ENCODE measurements around the gene RBM8A.
A peak's percentile ranks its signal among the peaks of the same experiment; 100 is the strongest.

RBM8A gene

DNA sequence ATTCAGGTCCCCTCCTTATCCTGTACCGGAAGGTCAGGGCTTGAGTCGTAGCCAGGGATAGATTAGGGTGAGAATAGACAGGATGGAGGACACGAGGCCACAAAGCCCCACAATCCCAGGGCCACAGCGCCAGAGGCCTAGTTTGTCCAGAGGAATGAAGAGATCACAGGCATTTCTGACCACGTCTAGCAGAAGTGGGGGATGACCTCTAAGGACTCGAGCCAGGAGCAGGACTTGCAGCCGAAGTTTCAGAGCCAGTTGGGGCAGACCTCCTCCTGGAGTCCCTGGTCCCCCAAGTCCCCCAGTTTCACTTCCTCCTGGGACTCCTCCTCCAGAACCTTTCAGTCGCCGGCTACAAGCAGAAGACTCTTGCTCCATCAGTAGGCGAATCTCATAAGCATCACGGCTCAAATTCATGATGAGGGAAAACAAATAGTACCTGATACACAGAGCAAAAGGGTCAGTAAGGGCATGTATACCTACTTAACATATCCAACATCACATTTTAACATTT is 15.1 kb downstream of the RBM8A start:
- no peak for DNase-seq

DNA sequence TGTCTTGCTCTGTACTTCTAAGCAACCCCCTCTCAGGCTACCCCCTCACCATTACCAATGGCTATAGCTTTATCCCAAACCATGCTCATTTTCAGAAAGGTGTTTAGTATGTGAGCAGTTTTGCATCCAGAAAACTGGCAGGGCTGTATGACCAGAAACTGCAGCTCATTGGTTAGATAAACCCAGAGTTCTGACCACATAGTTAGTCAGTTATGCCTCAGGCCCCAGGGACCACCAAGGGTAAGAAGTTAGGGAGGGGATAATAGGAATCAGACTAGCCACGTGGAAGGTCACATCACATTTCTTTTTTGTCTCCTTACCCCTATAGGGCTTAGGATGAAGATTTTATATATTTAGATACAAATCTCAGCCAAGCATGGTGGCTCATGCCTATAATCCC is 18.6 kb downstream of the RBM8A start:
- DNase-seq = no peak

DNA sequence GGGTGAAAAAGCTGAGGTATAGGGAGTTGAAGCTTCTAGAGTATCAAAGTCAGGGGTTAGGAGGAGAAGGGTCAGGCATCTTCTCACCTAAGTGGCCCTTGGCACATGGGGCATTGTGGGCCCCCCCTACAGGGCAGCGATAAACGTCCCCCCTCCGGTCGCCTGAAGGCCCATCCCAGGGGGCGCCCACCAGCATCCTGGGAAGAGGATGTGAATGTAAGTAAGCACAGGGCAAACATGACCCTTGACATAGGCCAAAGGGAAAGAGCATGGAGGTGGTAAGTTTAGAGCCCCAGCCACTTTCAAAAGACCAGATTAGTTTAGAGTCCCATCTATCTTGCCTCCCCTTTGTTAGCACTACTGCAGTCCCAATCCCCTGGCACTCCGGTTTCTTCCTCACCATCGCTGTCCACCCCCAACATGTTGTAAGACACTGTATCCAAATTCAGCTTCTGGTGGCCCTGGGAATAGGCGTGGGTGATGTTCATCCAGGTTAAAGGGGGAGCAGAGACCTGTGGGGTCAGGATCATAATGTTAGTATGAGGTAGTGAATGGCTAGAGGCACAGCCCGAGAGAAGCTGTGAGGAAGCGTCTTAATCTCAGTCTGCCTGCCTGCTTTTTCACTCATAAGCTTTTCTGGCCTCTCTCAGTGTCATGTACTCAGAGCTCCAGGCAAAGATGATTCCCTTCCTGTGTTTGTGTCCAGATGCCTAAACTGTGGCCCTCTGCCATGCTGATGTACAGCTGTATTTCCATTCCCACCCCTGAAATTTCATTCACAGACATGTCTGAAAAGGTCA is 20.1 kb downstream of the RBM8A start:
- DNase-seq = no peak

DNA sequence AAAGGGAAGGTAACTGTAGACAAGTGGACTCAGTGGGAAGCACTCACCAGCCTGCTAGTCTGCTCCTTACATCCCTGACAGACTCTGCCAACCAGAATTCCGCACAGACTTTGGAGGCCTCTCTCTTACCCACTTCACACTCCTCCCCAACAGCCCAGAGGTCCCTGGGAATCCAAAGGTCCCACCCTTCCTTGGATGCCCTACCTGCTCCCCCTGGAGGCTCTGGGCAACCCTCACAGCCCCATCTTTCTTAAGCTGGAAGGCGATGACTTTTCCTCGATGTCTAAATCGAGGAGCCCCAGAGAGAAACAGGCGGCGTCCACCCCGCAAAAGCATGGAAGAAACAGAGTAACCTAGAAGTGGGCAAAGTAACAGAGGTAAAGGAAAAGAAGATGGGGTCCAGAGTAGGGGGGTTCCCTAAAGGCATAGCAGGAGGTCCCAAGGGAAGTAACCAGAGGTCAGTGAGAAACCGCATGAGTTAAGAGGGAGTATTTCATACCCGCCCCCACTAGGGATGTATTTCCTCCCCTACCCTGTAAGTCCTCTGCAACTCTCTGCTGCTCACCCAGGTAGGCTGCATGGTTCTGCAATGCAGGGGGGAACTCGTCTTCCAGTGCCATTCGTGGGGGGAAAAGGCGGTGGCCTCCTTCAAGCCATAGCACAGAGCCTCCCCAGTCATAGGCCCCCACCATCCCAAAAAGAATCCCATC is 25.8 kb downstream of the RBM8A start:
- DNase-seq = no peak

DNA sequence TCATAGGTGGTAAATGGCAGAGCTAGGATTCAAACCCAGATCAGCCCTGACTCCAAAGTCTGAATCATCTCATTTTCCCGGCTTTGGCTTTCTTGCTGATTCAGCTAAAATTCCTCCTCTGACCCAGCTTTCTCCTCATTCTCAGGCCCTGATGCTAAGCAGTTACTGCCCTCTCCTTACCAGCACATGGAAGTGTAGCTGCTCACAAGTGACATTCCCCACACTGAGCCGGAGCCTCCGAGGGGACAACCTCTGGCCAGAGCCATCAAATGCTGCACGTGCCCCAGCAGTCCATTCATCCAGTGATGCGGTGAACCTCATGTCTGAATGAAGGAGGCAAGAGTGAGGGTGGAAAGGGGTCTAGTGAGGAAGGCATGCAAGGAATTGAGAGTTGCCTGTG is 28.5 kb downstream of the RBM8A start:
- no peak for DNase-seq

DNA sequence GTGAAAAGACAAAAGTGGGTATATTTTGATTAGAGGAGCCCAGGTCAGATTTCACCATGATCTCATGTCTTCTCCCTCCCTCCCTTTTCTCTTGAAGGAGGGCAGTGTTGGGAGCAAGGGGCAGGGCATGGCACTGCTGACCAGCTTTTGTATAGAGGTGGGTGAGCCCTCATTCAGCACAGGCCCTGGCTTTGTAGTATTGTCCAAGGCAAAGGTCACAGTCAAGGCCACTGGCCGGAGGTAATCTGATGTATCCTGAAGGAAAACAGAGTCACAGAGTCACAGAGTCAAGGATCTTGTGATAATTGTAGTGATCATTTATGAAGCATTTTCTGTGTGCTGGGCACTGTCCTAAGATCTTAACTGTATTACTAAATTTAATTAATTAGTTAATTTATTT is 29.3 kb downstream of the RBM8A start:
- no peak for DNase-seq

DNA sequence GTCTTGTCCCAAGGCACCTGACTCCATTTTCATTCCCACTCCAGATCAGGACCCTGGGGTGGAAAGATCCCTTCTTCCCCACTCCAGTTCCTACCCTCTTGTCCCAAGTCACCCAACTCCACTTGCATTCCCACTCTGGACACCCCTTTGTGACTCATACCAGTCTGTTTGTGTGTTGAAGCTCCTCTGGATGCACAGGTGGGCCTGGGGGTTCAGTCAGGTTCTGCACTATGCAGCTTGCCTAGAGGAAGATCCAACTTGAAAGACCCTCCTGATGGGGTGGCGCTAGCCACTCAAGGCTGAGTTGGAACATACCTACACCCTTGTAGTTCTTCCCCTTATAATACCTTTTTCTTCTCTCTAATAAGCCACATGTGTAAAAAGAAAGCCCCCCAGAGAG is 31.8 kb downstream of the RBM8A start:
- DNase-seq = no peak

DNA sequence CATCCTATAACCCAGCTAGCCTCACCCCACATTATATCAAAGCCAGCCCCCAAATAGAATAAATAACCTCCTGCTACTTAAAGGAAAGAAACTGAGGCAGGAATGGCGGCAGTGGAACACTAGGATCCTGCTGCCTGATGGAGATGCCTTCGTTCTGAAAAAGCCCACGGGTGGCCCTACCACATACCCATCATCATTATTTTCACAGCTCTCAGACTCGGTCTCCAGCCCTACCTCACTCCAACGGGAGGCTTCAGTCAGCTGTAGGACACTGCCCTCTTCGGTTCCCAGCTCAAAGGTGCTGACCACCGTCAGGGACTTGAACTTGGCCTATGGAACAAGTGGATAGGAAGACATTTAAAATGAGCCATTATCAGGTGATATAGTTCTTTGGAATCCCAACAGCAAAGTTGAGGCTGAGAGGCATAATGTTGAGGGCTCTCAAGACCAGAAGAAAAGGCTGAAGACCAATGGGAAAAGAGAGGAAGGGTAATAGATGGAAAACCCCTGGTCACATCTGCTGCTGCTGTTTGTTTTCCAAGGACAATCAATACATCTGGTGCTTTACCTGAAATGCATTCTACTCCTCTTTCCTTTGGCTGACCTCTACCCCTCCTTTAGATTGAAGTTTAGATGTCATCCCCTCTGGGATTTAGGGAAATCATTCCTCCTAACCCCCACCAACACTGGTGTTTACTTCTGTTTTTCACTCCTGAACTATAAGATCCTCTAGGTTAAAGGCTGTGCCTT is 33.8 kb downstream of the RBM8A start:
- DNase-seq = no peak

DNA sequence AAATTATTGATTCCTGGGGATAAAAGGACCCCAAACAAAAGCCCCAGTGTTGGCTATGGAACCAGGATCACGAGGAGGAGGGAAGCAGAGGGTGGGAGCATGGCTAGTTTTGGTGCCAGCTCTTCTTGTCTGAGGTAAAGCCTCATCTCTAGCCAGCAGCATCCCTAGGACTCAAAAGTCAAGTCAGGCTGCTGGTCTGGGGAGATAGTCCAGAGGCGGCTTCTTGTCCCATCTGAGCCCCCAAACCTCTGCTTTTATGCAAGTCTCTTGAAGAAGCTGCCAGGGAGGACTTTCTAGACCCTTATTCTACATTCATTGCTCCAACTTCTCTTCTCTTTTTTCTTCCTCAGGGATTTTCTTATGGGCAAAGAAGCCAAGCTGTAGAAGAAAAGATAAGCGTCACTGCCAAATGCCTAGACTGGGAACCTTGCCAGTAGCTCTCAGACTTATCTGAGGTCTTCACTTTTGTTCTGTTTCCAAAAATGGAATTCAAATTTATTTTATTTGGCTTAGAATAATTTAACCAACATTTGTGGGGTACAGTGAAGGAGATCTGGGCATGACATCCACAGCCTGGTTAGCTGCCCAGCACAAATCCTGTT is 34.7 kb downstream of the RBM8A start:
- no peak for DNase-seq

DNA sequence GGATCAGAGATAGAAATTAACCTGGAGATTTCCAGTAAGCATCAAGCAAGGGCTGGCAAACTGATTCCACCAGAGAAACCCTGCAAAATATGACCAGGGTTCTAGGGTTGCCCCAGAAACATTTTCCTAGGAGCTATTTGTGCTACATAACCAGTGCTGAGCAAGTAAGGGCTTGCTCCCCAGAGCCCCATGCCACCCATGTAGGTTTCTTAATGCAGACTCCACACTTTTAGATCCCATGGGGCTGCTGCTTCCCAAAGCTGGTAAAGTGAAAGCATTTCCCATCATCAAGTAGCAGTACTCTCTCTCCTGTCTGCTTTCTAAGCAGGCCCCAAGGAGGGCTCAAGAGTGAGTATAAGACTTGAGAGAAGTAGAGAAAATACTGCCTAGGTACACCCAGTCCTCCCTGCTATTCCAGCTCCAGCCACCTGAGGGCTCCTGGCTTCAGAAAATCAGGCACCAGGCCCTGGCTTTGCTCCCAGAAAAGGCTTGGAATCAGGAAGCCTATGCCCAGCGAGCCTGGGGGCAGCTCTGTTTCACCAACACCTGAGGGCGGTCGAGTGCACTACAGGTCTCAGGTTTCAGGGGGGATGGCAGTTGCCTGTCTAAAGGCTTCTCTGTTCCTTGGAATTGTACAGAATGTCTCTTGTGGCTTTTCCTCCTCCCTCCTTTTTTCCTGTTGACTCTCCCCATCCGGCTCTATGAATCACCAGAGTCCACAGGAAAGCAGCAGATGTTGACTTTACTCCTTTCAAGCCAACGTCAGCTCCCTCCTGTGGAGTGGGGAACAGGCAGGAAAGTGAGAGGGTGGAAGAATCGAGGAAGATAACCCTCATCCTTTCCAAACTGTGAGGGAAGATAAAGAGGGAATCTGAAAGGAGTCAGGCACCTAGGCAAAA is 35.4 kb downstream of the RBM8A start:
- peak; percentile 45 to 55 for DNase-seq

DNA sequence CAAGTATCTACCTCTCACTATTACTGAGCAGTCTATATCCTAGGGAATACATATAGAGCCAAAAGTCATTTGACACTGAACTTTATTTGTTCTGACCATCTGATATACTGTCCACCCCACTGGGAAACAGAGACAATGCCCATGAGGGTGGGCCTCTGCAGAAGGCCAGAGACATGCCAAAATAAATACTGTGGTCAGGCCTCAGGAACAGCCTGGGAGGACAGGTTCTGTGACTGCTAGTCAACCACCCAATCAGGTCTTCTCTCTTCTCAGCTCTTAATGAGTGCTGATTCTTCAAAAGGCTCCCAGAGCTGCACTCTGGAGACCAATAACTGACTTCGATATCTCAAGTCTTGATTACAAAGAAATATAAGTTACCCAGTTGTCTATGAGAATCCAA is 36.1 kb downstream of the RBM8A start:
- DNase-seq = no peak

DNA sequence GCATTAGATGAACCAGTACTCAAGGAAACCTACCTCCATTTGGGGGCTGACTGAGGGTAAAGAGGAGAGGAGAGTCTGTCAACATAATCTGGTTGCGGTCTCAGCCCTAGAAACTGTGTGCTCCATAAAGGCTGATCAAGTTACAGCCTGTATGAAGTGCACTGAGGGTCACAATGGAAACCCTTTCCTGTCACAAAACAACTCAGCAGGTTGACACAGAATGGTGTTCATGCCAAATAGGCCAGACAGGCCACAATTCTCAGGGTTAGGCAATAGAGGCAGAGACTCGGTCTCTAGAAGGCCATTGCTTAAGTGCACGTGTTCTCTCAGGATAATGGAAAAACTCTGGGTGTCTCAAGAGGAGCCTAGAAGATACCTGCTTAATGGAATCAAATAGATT is 37.6 kb downstream of the RBM8A start:
- DNase-seq = no peak

DNA sequence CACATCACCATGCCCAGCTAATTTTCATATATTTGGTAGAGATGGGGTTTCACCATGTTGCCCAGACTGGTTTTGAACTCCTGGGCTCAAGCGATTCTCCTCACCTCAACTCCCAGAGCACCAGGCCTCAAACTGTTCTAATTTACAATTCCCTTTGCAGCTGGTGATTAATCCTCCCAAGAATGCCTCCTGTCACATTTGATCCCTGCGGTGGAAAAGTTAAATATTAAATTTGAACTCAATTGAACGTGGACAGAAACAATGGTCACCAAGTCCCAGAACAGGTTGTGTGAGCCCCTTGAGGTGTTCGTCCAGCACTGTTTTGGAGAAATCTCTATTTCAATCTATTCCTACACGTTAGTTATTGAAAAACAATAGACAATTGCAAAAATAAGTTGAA is 39.7 kb downstream of the RBM8A start:
- DNase-seq = no peak

DNA sequence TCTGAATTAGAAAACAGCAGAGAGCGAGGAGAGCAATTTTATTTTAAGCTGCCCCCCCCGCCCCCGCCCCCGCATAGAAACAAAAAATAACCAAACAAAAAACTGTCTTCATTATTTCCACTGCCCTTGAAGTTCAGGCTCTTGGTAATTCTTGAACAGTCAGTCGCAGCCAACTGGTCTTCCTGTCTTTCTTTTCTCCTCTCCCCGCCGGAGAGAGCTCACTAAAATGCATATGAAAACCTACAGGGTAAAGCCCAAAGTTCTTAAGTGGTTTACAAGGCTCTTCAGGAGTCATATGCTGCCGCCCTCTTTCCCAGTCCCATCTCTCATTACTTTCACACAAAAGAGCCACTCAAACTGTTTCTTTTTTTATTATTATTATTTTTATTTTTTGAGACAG is 40.5 kb downstream of the RBM8A start:
- no peak for DNase-seq

DNA sequence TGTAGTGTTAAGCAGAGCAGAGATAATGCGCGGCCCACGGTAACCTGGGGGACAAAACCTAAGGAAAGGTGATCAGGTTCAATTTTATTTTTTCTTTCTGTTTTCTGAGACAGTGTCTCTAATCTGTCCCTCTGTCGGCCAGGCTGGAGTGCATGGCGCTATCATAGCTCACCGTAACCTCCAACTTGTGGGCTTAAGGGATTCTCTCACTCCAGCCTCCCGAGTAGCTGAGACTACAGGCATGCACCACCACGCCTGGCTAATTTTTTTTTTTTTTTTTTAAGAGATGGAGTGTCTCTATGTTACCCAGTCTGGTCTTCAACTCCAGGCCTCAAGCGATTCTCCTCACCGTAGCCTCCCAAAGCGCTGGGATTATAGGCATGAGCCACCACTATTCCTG is 40.9 kb downstream of the RBM8A start:
- DNase-seq = no peak

DNA sequence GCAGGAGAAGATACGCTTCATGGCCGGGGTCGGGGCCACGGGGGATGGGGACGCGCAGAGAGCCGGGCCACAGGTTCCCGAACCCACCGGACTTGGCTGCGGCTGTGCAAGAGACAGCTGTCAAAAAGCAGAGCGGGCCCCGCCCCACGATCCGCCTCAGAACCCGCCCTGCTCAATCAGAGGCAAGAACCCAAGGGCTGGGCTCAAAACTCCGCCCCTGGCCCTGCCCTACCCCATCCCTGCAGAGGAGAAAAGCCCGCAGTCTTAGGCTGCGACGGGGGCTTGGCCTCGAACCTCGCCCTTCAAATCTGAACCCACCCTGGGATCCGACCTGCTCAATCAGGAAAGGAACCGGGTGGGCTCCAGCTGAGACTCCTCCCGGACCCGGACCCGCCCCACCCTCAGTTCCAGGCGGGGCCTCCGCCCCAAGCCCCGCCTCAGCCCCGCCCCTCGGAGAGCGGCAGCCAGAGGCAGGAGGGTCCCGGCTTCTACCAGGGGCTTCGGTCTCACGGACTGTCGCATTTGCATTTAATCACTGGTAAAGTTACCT is 41.5 kb downstream of the RBM8A start, which contains the start of gene ANKRD35:
TSS of gene ANKRD35 (minus strand) at position 129 of the 550 bp plus-strand sequence. CDS start at position 21, 108 bp downstream.
- DNase-seq = peak; percentile 79 to 83

DNA sequence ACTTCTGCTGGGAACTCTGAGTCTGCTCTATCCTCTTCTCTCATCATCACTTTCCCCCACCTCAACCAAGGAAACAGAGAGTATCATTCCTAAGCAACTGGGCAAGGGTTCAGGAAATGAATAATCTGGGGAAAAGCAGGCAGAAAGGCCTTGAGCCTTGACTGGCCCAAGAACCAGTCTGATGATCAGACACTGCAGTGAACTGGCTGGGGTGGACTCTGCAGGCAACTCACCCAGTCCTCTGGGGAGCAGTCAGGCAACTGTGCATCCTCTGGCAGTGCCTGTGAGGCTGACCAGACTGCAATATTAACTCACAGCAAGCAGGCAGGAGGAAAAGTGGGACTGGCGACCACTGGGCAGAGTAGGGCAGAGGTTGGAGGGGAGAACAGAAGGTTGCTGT is 42.6 kb downstream of the RBM8A start:
- DNase-seq = no peak

DNA sequence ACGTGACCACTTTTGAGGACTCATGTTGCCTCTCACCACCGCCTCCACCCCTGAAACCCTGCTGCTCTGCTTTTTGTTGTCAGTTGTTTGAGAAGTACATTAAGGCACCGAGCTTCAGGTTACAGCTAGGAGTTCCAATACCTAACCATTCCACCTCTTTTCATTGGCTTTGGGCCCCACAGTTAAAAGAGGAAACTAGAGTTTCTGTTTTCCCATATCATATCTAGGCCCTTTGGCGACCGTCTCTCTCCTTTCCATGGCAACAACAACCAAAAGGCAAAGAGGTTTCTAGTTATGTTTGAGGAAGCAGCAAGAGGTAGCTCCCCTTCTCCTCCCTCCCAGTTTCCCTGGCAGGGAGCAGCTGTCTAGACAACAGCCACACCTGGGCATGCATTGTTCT is 47.5 kb downstream of the RBM8A start:
- DNase-seq = no peak

DNA sequence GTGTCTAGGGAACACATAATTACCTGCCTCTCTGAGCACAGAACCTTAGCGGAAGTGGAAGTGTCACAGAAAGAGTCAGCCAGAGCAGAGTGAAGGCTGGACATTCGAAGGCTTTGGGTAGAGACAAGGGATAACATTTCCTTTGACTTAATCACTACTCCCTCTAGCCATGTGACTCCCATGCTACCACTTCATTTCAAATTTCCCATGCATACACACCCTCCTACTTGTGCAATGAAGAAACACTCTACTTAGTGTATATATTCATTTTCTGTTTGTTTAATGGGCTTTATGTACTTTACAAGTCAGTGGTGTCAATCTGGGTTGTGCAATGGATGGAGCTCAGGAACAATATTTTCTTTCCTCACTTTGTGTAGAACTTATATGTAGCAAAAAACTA is 48.6 kb downstream of the RBM8A start:
- DNase-seq = no peak

DNA sequence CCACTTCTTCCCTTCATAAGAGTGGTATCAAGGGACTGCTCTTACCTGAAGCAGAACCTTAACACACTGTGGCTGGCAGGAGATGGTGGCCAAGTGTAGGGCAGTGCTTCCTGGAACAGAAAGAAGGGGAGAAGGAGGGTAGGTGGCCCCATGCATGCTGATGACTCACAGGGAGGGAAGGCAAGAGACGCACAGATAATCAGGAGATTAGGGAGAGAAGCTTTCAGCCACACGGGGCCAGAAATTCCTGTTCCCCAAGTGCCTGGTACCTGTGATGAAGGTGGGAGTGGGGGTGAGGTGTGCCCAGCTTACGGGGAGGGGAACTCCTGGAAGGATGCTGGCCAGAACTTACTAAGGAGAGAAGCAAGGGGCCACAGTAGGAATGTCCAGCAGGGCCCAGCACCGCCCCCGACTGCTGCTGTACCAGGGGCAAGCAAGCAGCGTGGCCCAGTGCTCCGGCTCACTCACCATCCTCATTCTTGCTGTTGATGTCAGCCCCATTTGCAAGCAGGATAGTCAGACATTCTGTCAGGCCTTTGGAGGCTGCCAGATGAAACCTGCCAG is 49.3 kb downstream of the RBM8A start:
- no peak for DNase-seq

DNA sequence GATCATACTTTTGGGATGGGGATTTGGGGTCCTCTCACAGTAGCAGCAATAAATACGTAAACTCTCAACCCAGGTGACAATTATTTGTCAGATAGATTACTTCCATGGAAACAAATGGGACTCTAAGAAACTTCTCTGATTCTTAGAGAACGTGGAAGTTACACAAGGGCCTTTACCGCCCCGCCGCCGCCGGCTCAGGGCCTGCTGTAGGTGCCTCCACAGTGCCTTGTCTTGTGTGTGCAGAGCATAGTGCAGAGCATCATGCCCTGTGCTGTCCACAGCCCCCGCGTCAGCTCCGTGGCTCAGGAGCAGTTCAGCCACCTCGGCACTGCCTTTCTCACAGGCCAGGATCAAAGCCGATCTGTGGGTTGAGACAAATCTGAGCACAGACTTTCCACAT is 52.6 kb downstream of the RBM8A start:
- DNase-seq = no peak
